ENCODE measurements around the gene SUDS3. TPM values are rescaled to one million over a fixed set of nuclear protein-coding genes. Genes with fewer than 3 reads are reported as not detected.
A peak's percentile ranks its signal among the peaks of the same experiment; 100 is the strongest.

SUDS3 gene, protein sequence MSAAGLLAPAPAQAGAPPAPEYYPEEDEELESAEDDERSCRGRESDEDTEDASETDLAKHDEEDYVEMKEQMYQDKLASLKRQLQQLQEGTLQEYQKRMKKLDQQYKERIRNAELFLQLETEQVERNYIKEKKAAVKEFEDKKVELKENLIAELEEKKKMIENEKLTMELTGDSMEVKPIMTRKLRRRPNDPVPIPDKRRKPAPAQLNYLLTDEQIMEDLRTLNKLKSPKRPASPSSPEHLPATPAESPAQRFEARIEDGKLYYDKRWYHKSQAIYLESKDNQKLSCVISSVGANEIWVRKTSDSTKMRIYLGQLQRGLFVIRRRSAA
- polyA plus RNA-seq = 10 to 100 TPM; 12.2 to 13.0 (median 12.5) TPM

DNA sequence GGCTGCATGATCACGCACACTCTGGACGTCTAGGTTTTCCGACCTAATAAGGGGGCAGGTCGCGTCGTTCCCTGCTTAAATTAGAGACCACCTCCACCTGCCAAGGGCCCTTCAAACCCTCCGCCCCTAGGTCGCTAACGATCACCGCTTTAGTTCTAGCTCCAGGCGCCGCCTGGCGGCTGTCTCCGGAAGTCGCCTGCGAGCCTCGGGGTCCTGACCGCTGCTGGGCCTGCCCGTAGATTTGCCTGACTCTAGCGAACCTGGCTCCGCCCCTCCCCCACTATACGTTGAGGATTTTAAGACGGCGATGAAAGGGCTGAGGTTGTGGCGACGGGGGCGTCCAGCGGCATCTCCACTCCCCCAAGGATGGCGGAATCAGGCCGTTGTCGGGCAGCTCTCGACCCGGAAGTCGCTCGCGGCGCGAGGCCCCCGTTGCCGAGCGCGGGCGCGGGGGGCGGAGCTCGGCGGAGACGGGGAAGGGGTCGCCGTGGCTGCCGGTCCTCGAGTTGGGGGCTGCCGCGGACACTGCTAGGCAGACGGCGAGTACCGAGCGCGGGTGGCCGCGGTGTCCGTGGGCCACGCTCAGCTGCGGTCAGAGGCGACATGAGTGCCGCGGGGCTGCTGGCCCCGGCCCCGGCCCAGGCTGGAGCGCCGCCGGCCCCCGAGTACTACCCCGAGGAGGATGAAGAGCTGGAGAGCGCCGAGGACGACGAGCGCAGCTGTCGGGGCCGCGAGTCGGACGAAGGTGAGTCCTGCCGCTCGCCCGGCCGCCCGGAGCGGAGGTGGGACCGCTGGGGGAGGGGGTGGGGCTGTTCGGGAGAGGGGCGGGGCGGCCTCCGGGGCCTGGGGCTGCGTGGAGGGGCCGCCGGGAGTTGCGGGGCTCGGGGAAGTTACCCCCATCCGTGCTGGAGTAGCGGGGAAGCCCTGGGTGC is at the start of gene SUDS3:
TSS of gene SUDS3 (plus strand) at position 467 of the 932 bp plus-strand sequence. CDS start at position 604, 137 bp downstream.
- Mint-ChIP-seq H3K27me3 (ENCODE audit: low read depth in 3 of 3) (peaks cover 11 to 22% (median 21%) of the 10 kb centered on the region in 3 donors), H3K9me3 (no peaks in the 10 kb centered on the region), H3K4me1 (peaks cover 41 to 52% of the 10 kb centered on the region in 2 donors), H3K4me3 (peak within 1 kb of the TSS; percentile 93 to 96 (median 95)), H3K27ac (peak within 1 kb of the TSS; percentile 97 to 100 (median 98)), H3K36me3 (peaks cover 0 to 3% (median 3%) of the 10 kb centered on the region in 3 donors)
- DNase-seq = peak; percentile 94 to 95 (median 94)

DNA sequence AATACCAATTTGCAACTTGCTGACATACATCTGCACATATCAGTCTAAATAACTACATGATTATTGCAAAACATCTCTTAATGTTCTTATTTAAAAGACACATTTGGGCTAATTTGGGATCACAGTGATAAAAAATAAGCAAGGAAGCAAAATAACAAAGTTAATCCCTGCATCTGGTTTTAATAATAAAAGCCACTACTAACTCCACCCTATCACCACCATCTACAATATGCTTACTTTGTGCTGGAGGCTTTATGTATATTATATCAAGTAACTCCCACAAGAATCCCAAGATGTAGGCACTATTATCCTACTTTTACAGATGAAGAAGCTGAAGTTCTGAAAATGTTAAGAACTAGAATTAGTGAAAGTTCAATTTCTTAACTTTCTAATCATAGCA is 49.4 kb upstream of the SUDS3 start:
- no peak overlapping the region for H3K27ac Mint-ChIP-seq
- H3K27me3 Mint-ChIP-seq (ENCODE audit: low read depth in 3 of 3) = no peaks in the 10 kb centered on the region
- H3K4me3 Mint-ChIP-seq = no peak overlapping the region

DNA sequence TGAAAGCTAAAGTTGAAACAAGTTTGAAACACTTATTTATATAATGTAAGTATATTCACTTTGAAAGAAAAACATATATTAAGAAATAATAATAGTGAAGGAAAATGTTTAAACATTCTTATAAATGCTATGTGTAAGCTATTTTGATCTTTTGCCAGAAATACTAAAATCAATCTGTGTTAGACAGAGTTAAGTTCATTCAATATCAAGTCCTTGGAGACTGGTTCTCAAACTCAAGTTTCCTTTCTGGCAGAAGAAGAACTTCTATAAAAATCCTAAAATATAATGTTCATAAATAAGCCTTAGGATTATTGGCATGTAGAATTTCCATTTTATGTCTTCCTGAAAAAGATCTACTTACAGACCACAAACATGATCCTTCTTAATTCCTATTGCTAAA is 49.0 kb upstream of the SUDS3 start:
- Mint-ChIP-seq H3K27ac (no peak overlapping the region), H3K4me1 (peaks cover 62 to 91% of the 10 kb centered on the region in 2 donors), H3K36me3 (no peaks in the 10 kb centered on the region)

More for the DNA sequence above, 49.4 kb upstream of the SUDS3 start:
- DNase-seq = no peak
- no peaks in the 10 kb centered on the region for H3K9me3 Mint-ChIP-seq
- peaks cover 59 to 91% of the 10 kb centered on the region in 2 donors for H3K4me1 Mint-ChIP-seq
- H3K36me3 Mint-ChIP-seq = no peaks in the 10 kb centered on the region

DNA sequence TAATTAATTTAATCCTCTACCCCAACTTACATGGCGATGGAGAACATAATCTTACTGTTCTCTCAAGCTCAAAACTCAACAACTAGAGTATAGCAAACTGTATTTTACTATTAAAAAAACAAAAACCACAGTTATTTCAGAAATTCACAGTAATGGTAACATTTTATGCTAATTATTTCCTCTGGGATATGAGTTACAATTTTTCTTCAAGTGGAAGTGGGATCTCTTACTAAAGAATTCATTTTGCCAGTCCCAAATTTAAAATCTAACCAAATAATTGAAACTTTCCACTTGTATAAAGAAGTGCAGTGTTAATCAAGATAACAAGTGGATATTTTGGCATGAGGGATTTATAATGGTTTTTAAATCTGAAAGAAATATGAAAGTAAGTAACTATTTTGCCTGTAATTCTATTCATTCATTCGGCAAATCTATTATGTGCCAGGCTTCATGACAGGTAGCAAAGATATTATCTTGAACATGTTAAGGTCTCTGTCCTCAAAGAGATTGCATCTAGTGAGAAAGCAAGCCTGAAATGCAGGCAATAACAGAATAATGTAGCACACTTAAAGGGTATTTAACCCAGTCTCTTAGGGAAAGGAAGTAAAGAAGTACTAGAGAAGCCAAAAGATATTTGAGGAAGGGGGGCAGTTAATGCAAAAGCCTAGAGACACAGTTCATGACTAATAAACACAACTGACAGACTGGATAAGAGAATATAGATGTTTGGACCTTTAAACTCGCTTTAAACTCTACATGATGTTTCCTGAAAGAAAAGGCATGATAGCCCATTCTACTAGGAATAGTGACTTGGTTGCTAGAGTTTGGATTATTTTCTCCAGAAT is 47.6 kb upstream of the SUDS3 start:
- H3K27me3 Mint-ChIP-seq (ENCODE audit: low read depth in 3 of 3) = no peaks in the 10 kb centered on the region
- peaks cover 0 to 5% (median 0%) of the 10 kb centered on the region in 3 donors for H3K36me3 Mint-ChIP-seq
- no peaks in the 10 kb centered on the region for H3K9me3 Mint-ChIP-seq
- no peak for DNase-seq
- H3K4me3 Mint-ChIP-seq = peak overlapping the region in 1 of 5 donors; percentile 40
- peaks cover 69 to 91% of the 10 kb centered on the region in 2 donors for H3K4me1 Mint-ChIP-seq
- H3K27ac Mint-ChIP-seq = peak overlapping the region in 3 of 6 donors; percentile 18 to 71 (median 33)

More for the DNA sequence above, 49.0 kb upstream of the SUDS3 start:
- no peak for DNase-seq
- no peaks in the 10 kb centered on the region for H3K9me3 Mint-ChIP-seq
- H3K27me3 Mint-ChIP-seq (ENCODE audit: low read depth in 3 of 3) = no peaks in the 10 kb centered on the region
- H3K4me3 Mint-ChIP-seq = no peak overlapping the region

GRCh38 chr12:118330421-118331018 is 45.8 kb upstream of the SUDS3 start:
- no peak for DNase-seq

GRCh38 chr12:118332511-118332910 is 43.8 kb upstream of the SUDS3 start:
- no peak overlapping the region for H3K4me3 Mint-ChIP-seq
- peak overlapping the region in 5 of 6 donors; percentile 17 to 65 (median 40) for H3K27ac Mint-ChIP-seq
- no peak for DNase-seq
- peaks cover 70 to 89% of the 10 kb centered on the region in 2 donors for H3K4me1 Mint-ChIP-seq
- no peaks in the 10 kb centered on the region for H3K9me3 Mint-ChIP-seq
- H3K36me3 Mint-ChIP-seq = peaks cover 0 to 9% (median 0%) of the 10 kb centered on the region in 3 donors
- no peaks in the 10 kb centered on the region for H3K27me3 Mint-ChIP-seq (ENCODE audit: low read depth in 3 of 3)

More at GRCh38 chr12:118330421-118331018, 45.8 kb upstream of the SUDS3 start:
- peak overlapping the region; percentile 6 to 78 (median 68) for H3K27ac Mint-ChIP-seq
- H3K36me3 Mint-ChIP-seq = peaks cover 0 to 9% (median 0%) of the 10 kb centered on the region in 3 donors
- H3K27me3 Mint-ChIP-seq (ENCODE audit: low read depth in 3 of 3) = no peaks in the 10 kb centered on the region
- H3K4me1 Mint-ChIP-seq = peaks cover 64 to 86% of the 10 kb centered on the region in 2 donors
- no peaks in the 10 kb centered on the region for H3K9me3 Mint-ChIP-seq
- peak overlapping the region in 4 of 5 donors; percentile 15 to 66 (median 26) for H3K4me3 Mint-ChIP-seq

GRCh38 chr12:118334241-118334640 is 42.1 kb upstream of the SUDS3 start:
- H3K4me3 Mint-ChIP-seq = no peak overlapping the region
- peaks cover 71 to 89% of the 10 kb centered on the region in 2 donors for H3K4me1 Mint-ChIP-seq
- H3K9me3 Mint-ChIP-seq = no peaks in the 10 kb centered on the region
- H3K36me3 Mint-ChIP-seq = peaks cover 0 to 9% (median 3%) of the 10 kb centered on the region in 3 donors
- no peaks in the 10 kb centered on the region for H3K27me3 Mint-ChIP-seq (ENCODE audit: low read depth in 3 of 3)
- DNase-seq = no peak
- peak overlapping the region in 3 of 6 donors; percentile 38 to 76 (median 54) for H3K27ac Mint-ChIP-seq

GRCh38 chr12:118334939-118335567 is 41.3 kb upstream of the SUDS3 start:
- no peak overlapping the region for H3K4me3 Mint-ChIP-seq
- H3K36me3 Mint-ChIP-seq = peaks cover 0 to 9% (median 3%) of the 10 kb centered on the region in 3 donors
- no peaks in the 10 kb centered on the region for H3K27me3 Mint-ChIP-seq (ENCODE audit: low read depth in 3 of 3)
- DNase-seq = no peak
- peak overlapping the region in 3 of 6 donors; percentile 51 to 57 (median 55) for H3K27ac Mint-ChIP-seq
- peaks cover 69 to 89% of the 10 kb centered on the region in 2 donors for H3K4me1 Mint-ChIP-seq
- no peaks in the 10 kb centered on the region for H3K9me3 Mint-ChIP-seq

GRCh38 chr12:118336123-118336522 is 40.2 kb upstream of the SUDS3 start:
- Mint-ChIP-seq H3K27me3 (ENCODE audit: low read depth in 3 of 3) (no peaks in the 10 kb centered on the region), H3K4me1 (peaks cover 60 to 83% of the 10 kb centered on the region in 2 donors), H3K36me3 (peaks cover 0 to 9% (median 3%) of the 10 kb centered on the region in 3 donors), H3K4me3 (no peak overlapping the region), H3K27ac (peak overlapping the region in 5 of 6 donors; percentile 30 to 76 (median 57)), H3K9me3 (no peaks in the 10 kb centered on the region)
- DNase-seq = no peak

GRCh38 chr12:118337194-118337838 is 39.0 kb upstream of the SUDS3 start:
- no peak for DNase-seq
- Mint-ChIP-seq H3K4me1 (peaks cover 61 to 85% of the 10 kb centered on the region in 2 donors), H3K27ac (peak overlapping the region in 5 of 6 donors; percentile 12 to 76 (median 62)), H3K4me3 (no peak overlapping the region), H3K9me3 (no peaks in the 10 kb centered on the region), H3K36me3 (peaks cover 0 to 9% (median 3%) of the 10 kb centered on the region in 3 donors), H3K27me3 (ENCODE audit: low read depth in 3 of 3) (no peaks in the 10 kb centered on the region)

GRCh38 chr12:118342090-118342489 is 34.3 kb upstream of the SUDS3 start:
- Mint-ChIP-seq H3K4me1 (peaks cover 60 to 82% of the 10 kb centered on the region in 2 donors), H3K27ac (peak overlapping the region in 2 of 6 donors; percentile 66 to 77), H3K4me3 (no peak overlapping the region), H3K9me3 (no peaks in the 10 kb centered on the region), H3K27me3 (ENCODE audit: low read depth in 3 of 3) (no peaks in the 10 kb centered on the region), H3K36me3 (peaks cover 0 to 3% (median 0%) of the 10 kb centered on the region in 3 donors)
- no peak for DNase-seq

DNA sequence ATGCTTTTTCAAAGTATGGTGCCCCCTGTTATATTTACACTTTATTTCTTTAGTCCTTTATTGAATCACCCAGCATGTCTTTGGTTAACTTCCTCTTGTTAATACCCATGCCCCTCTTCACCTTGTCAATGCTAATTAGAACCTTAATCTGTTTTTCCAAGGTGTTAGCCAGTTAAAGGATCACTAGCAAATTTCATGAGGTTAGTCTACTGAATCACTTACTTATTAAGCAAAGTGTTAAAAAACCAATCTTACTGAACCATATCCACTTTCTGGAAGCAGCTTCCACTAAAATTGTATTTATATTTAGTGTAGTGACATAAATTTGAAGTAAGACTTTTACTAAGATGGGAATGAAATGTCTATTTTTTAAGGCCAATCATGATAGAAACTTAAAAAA is 31.5 kb upstream of the SUDS3 start:
- no peak for DNase-seq
- H3K9me3 Mint-ChIP-seq = no peaks in the 10 kb centered on the region
- no peaks in the 10 kb centered on the region for H3K27me3 Mint-ChIP-seq (ENCODE audit: low read depth in 3 of 3)
- no peaks in the 10 kb centered on the region for H3K36me3 Mint-ChIP-seq
- peak overlapping the region in 5 of 6 donors; percentile 31 to 75 (median 70) for H3K27ac Mint-ChIP-seq
- H3K4me1 Mint-ChIP-seq = peaks cover 56 to 82% of the 10 kb centered on the region in 2 donors
- peak overlapping the region in 1 of 5 donors; percentile 44 for H3K4me3 Mint-ChIP-seq

Measured in immature natural killer cell (primary cell).